ENCODE results near the gene NDUFB10. TPM values are rescaled to one million over a fixed set of nuclear protein-coding genes. Genes with fewer than 3 reads are reported as not detected.

Gene NDUFB10
- total RNA-seq, 1 experiment from 2014 or later = 190 TPM

- Histone ChIP-seq H3K4me1 (replicated peaks; ENCODE audit: insufficient read depth) (peaks cover 34% of the 10 kb centered on the region), H3K9me3 (ENCODE audit: insufficient read depth, low read depth) (no peaks in the 10 kb centered on the region), H3K4me3 (no peak overlapping the region), H3K9me2 (ENCODE audit: insufficient read depth) (no peaks in the 10 kb centered on the region), H3F3A (ENCODE audit: insufficient read depth, low read depth) (peaks cover 37% of the 10 kb centered on the region; the same call in 1 of the 2 replicates), H3K79me2 (ENCODE audit: low read depth) (peaks cover 31% of the 10 kb centered on the region), H3K27me3 (ENCODE audit: insufficient read depth, low read depth) (no peaks in the 10 kb centered on the region), H3K4me2 (no peak overlapping the region), H2AFZ (no peak overlapping the region), H3K36me3 (ENCODE audit: low read depth) (peaks cover 3% of the 10 kb centered on the region; the same call in 1 of the 2 replicates), H4K20me1 (ENCODE audit: insufficient read depth) (peaks cover 12% of the 10 kb centered on the region; the same call in 1 of the 2 replicates), H3K27ac (no peak overlapping the region)
- DNase-seq = no peak
- TF ChIP-seq EZH2 (IDR thresholded peaks at IDR 0.05; ENCODE audit: low read depth) (no peak), CTCF (conservative IDR thresholded peaks at IDR 0.05) (no peak)
- BruUV-seq (replicated peaks) = no TSS peak
- ChIA-PET POLR2A (ENCODE audit: unreplicated experiment) (no interaction called here), CTCF (no interaction called here)
- intact Hi-C loops (cut with micrococcal nuclease; ENCODE audit: unreplicated experiment) = no loop called here
Observed at GRCh38 chr16:1975432-1976215, 16.3 kb downstream of the NDUFB10 start.

GRCh38 chr16:1976216-1976520 is 16.8 kb downstream of the NDUFB10 start:
- no TSS peak for BruUV-seq (replicated peaks)
- H3K9me3 ChIP-seq (ENCODE audit: insufficient read depth, low read depth) = no peaks in the 10 kb centered on the region
- peaks cover 12% of the 10 kb centered on the region; the same call in 1 of the 2 replicates for H4K20me1 ChIP-seq (ENCODE audit: insufficient read depth)
- H3K4me3 ChIP-seq = no peak overlapping the region
- peaks cover 37% of the 10 kb centered on the region; the same call in 1 of the 2 replicates for H3F3A ChIP-seq (ENCODE audit: insufficient read depth, low read depth)
- CTCF ChIA-PET = no interaction called here
- POLR2A ChIA-PET (ENCODE audit: unreplicated experiment) = no interaction called here
- no peaks in the 10 kb centered on the region for H3K27me3 ChIP-seq (ENCODE audit: insufficient read depth, low read depth)
- no peak for DNase-seq
- H3K27ac ChIP-seq = no peak overlapping the region
- no peak overlapping the region for H3K4me2 ChIP-seq
- peaks cover 36% of the 10 kb centered on the region for H3K4me1 ChIP-seq (replicated peaks; ENCODE audit: insufficient read depth)
- no peaks in the 10 kb centered on the region for H3K9me2 ChIP-seq (ENCODE audit: insufficient read depth)
- intact Hi-C loops (cut with micrococcal nuclease; ENCODE audit: unreplicated experiment) = no loop called here
- H3K36me3 ChIP-seq (ENCODE audit: low read depth) = peaks cover 3% of the 10 kb centered on the region; the same call in 1 of the 2 replicates
- TF ChIP-seq EZH2 (IDR thresholded peaks at IDR 0.05; ENCODE audit: low read depth) (no peak), CTCF (conservative IDR thresholded peaks at IDR 0.05) (no peak)
- H3K79me2 ChIP-seq (ENCODE audit: low read depth) = peaks cover 25% of the 10 kb centered on the region
- no peak overlapping the region for H2AFZ ChIP-seq

- intact Hi-C loops (cut with micrococcal nuclease; ENCODE audit: unreplicated experiment) = no loop called here
- Histone ChIP-seq H3K9me2 (ENCODE audit: insufficient read depth) (no peaks in the 10 kb centered on the region), H3K4me2 (no peak overlapping the region), H3K9me3 (ENCODE audit: insufficient read depth, low read depth) (no peaks in the 10 kb centered on the region), H4K20me1 (ENCODE audit: insufficient read depth) (peaks cover 12% of the 10 kb centered on the region; the same call in 1 of the 2 replicates), H3K27ac (no peak overlapping the region), H3K4me3 (no peak overlapping the region), H3K79me2 (ENCODE audit: low read depth) (peaks cover 21% of the 10 kb centered on the region), H3F3A (ENCODE audit: insufficient read depth, low read depth) (peaks cover 42% of the 10 kb centered on the region), H2AFZ (no peak overlapping the region), H3K36me3 (ENCODE audit: low read depth) (peaks cover 3% of the 10 kb centered on the region; the same call in 1 of the 2 replicates), H3K4me1 (replicated peaks; ENCODE audit: insufficient read depth) (peaks cover 46% of the 10 kb centered on the region), H3K27me3 (ENCODE audit: insufficient read depth, low read depth) (no peaks in the 10 kb centered on the region)
- ChIA-PET POLR2A (ENCODE audit: unreplicated experiment) (interaction anchor here (0.6 kb wide), 1 partner anchor 12 kb away, joined by 7 read pairs; the partner anchor contains the start of gene RPS2), CTCF (interaction anchor here (0.6 kb wide), 1 partner anchor 574 kb away, joined by 4 read pairs; no protein-coding TSS in a partner anchor)
- no TSS peak for BruUV-seq (replicated peaks)
- DNase-seq = no peak
- TF ChIP-seq EZH2 (IDR thresholded peaks at IDR 0.05; ENCODE audit: low read depth) (no peak), CTCF (conservative IDR thresholded peaks at IDR 0.05) (no peak)
Observed at GRCh38 chr16:1976951-1977874, 17.9 kb downstream of the NDUFB10 start.
